GM18507 (cell line): Measurements from ENCODE around the gene LRP8.
"Not testable (repeated sequence)": the region's sequence is repeated elsewhere in the genome, so short reads cannot be mapped to it uniquely, and the experiment has no call there.

Experiments
- DNase-seq: peaks from one replicate; pipeline ENCODE4 v3.0.0; 2011; ENCODE audit warnings: low read depth; ENCODE audit not compliant: insufficient read length; ENCODE audit errors: extremely low spot score
- FAIRE-seq: peaks from 2 replicates; lab custom pipeline; 2011; peaks lifted over from hg19 to GRCh38; lab: Jason Lieb, UNC

Gene LRP8

GRCh38 chr1:53291574-53291973 lies 36.3 kb downstream of the LRP8 start:
- FAIRE-seq (no peak), DNase-seq (no peak)

GRCh38 chr1:53288790-53289429 lies 39.0 kb downstream of the LRP8 start:
- no peak for DNase-seq
- FAIRE-seq: no peak

GRCh38 chr1:53288002-53288789 lies 39.7 kb downstream of the LRP8 start:
- FAIRE-seq (no peak), DNase-seq (no peak)

- FAIRE-seq (no peak), DNase-seq (no peak)
Measured at GRCh38 chr1:53286955-53287354, 40.9 kb downstream of the LRP8 start.

- FAIRE-seq: no peak
- DNase-seq: no peak
Measured at GRCh38 chr1:53285969-53286760, 41.7 kb downstream of the LRP8 start.

- FAIRE-seq (no peak), DNase-seq (no peak)
Measured at GRCh38 chr1:53285546-53285945, 42.3 kb downstream of the LRP8 start.

- FAIRE-seq (no peak), DNase-seq (no peak)
Measured at GRCh38 chr1:53284224-53285020, 43.4 kb downstream of the LRP8 start.

GRCh38 chr1:53283156-53283555 lies 44.7 kb downstream of the LRP8 start:
- not testable (repeated sequence) for FAIRE-seq, DNase-seq

- DNase-seq: no peak
- FAIRE-seq: no peak
Measured at GRCh38 chr1:53281133-53281532, 46.7 kb downstream of the LRP8 start.

GRCh38 chr1:53280496-53280895 lies 47.4 kb downstream of the LRP8 start:
- FAIRE-seq (no peak), DNase-seq (no peak)

- DNase-seq (no peak), FAIRE-seq (no peak)
Measured at GRCh38 chr1:53279296-53280200, 48.3 kb downstream of the LRP8 start.

- DNase-seq: peak; percentile 64
- FAIRE-seq: peak; percentile 80
Measured at GRCh38 chr1:53278298-53278725, 49.6 kb downstream of the LRP8 start.

- DNase-seq (no peak), FAIRE-seq (no peak)
Measured at GRCh38 chr1:53277326-53277725, 50.5 kb downstream of the LRP8 start.

- FAIRE-seq: no peak
- no peak for DNase-seq
Measured at GRCh38 chr1:53276902-53277281, 51.0 kb downstream of the LRP8 start.

GRCh38 chr1:53276153-53276901 lies 51.5 kb downstream of the LRP8 start:
- DNase-seq (no peak), FAIRE-seq (no peak)

GRCh38 chr1:53275566-53275965 lies 52.3 kb downstream of the LRP8 start:
- DNase-seq: no peak
- FAIRE-seq: no peak

GRCh38 chr1:53274541-53275185 lies 53.2 kb downstream of the LRP8 start:
- no peak for DNase-seq
- FAIRE-seq: no peak

- no peak for DNase-seq
- FAIRE-seq: no peak
Measured at GRCh38 chr1:53274026-53274425, 53.8 kb downstream of the LRP8 start.
